Measurements from ENCODE around the gene JPT1.
"Not testable (repeated sequence)": the region's sequence is repeated elsewhere in the genome, so short reads cannot be mapped to it uniquely, and the experiment has no call there.

Gene JPT1

GRCh38 chr17:75155191-75155601 is 884 bp upstream of the JPT1 start:
- FAIRE-seq, result no peak

- no peak for FAIRE-seq
These were observed 525 bp downstream of the JPT1 start for GRCh38 chr17:75153780-75154194.

- no peak for FAIRE-seq
These were observed 1.2 kb downstream of the JPT1 start for GRCh38 chr17:75152922-75153779.

- FAIRE-seq, result no peak
These were observed 1.8 kb downstream of the JPT1 start for GRCh38 chr17:75152523-75152921.

GRCh38 chr17:75151930-75152329 is 2.4 kb downstream of the JPT1 start:
- FAIRE-seq, result no peak

GRCh38 chr17:75147878-75148546 is 6.3 kb downstream of the JPT1 start:
- FAIRE-seq, result no peak

GRCh38 chr17:75146592-75146991 is 7.7 kb downstream of the JPT1 start:
- no peak for FAIRE-seq

- FAIRE-seq, result no peak
These were observed 9.3 kb downstream of the JPT1 start for GRCh38 chr17:75144816-75145512.

- FAIRE-seq, result no peak
These were observed 11.9 kb downstream of the JPT1 start for GRCh38 chr17:75142236-75142971.

- FAIRE-seq, result no peak
These were observed 15.8 kb downstream of the JPT1 start for GRCh38 chr17:75138519-75138918.

- not testable (repeated sequence) for FAIRE-seq
These were observed 16.6 kb downstream of the JPT1 start for GRCh38 chr17:75137762-75138161.

- FAIRE-seq, result no peak
These were observed 18.4 kb downstream of the JPT1 start for GRCh38 chr17:75135946-75136345.

GRCh38 chr17:75135452-75135851 is 18.9 kb downstream of the JPT1 start:
- FAIRE-seq, result no peak

GRCh38 chr17:75133607-75134347 is 20.5 kb downstream of the JPT1 start:
- FAIRE-seq, result not testable (repeated sequence)

GRCh38 chr17:75133001-75133400 is 21.3 kb downstream of the JPT1 start:
- no peak for FAIRE-seq

- FAIRE-seq, result not testable (repeated sequence)
These were observed 22.0 kb downstream of the JPT1 start for GRCh38 chr17:75132018-75133000.

- FAIRE-seq, result no peak
These were observed 22.9 kb downstream of the JPT1 start, which contains the start of gene NT5C for GRCh38 chr17:75131278-75132017. TSS of gene NT5C (minus strand) at chr17:75131742. CDS start at chr17:75131707, 35 bp downstream.

- FAIRE-seq, result peak; percentile 62
These were observed 23.6 kb downstream of the JPT1 start for GRCh38 chr17:75130632-75131277.

- no peak for FAIRE-seq
These were observed 24.2 kb downstream of the JPT1 start for GRCh38 chr17:75130059-75130631.
